Neural cell (in vitro differentiated cells): ENCODE results near the gene GAB4. TPM values are rescaled to one million over a fixed set of nuclear protein-coding genes. Genes with fewer than 3 reads are reported as not detected.

Experiments used
- H2AFZ ChIP-seq: fragments of 200-600, 300-800 bp; sonication (generic), shearing (Covaris generic); 2 replicates; pipeline ENCODE4 v1.6.0; 2014; ENCODE audit warnings: low read depth, mild to moderate bottlenecking, antibody characterized with exemption, low read length, moderate library complexity
- H3F3A ChIP-seq: fragments of 200-600 bp; shearing (Covaris generic); 2 replicates; pipeline ENCODE4 v1.6.1; 2016; ENCODE audit warnings: mild to moderate bottlenecking, moderate library complexity, mixed read lengths, antibody characterized with exemption, low read length; ENCODE audit not compliant: insufficient read depth, poor library complexity, severe bottlenecking
- H3K27ac ChIP-seq: fragments of 200-600, 300-800 bp; sonication (generic), shearing (Covaris generic); 2 replicates; pipeline ENCODE4 v1.5.1; 2014; ENCODE audit warnings: mild to moderate bottlenecking, low read length, moderate library complexity
- H3K27me3 ChIP-seq: fragments of 300-800, 200-600 bp; sonication (generic), shearing (Covaris generic); 2 replicates; pipeline ENCODE4 v1.6.0; 2014; ENCODE audit warnings: mild to moderate bottlenecking, low read depth, low read length, moderate library complexity; ENCODE audit not compliant: insufficient read depth
- H3K36me3 ChIP-seq: fragments of 300-800, 200-600 bp; sonication (generic), shearing (Covaris generic); 2 replicates; pipeline ENCODE4 v1.5.1; 2014; ENCODE audit warnings: mild to moderate bottlenecking, antibody characterized with exemption, low read length, moderate library complexity; ENCODE audit not compliant: insufficient read depth
- H3K4me2 ChIP-seq: fragments of 300-800, 200-600 bp; sonication (generic), shearing (Covaris generic); 2 replicates; pipeline ENCODE4 v1.6.0; 2014; ENCODE audit warnings: mild to moderate bottlenecking, low read length
- H3K4me3 ChIP-seq: fragments of 300-800, 200-600 bp; sonication (generic), shearing (Covaris generic); 2 replicates; pipeline ENCODE4 v1.5.1; 2014; ENCODE audit warnings: mild to moderate bottlenecking, low read length, moderate library complexity
- H3K79me2 ChIP-seq: fragments of 200-600 bp; shearing (Covaris generic); replicated peaks from 2 replicates; pipeline ENCODE4 v1.6.0; 2014; ENCODE audit warnings: mild to moderate bottlenecking, low read length, moderate library complexity; ENCODE audit not compliant: insufficient read depth
- H3K9ac ChIP-seq: fragments of 300-800, 200-600 bp; sonication (generic), shearing (Covaris generic); 2 replicates; pipeline ENCODE4 v1.6.1; 2016; ENCODE audit warnings: mild to moderate bottlenecking, low read length, mixed read lengths
- H3K9me2 ChIP-seq: fragments of 200-600 bp; shearing (Covaris generic); 2 replicates; pipeline ENCODE4 v1.6.1; 2016; ENCODE audit warnings: mild to moderate bottlenecking, low read length, mixed read lengths; ENCODE audit not compliant: insufficient read depth
- H3K9me3 ChIP-seq: fragments of 200-600, 300-800 bp; sonication (generic), shearing (Covaris generic); 2 replicates; pipeline ENCODE4 v1.6.1; 2016; ENCODE audit warnings: mild to moderate bottlenecking, mixed run types, low read length, moderate library complexity, mixed read lengths
- H4K20me1 ChIP-seq: fragments of 200-600 bp; shearing (Covaris generic); 2 replicates; pipeline ENCODE4 v1.6.1; 2016; ENCODE audit warnings: mild to moderate bottlenecking, mixed run types; ENCODE audit not compliant: insufficient read depth
- polyA plus RNA-seq: library from polyadenylated mRNA; depleted of rRNA; stranded (reverse); fragments of >200 nt; gene quantifications from 2 replicates; pipeline ENCODE4 v1.2.3, GENCODE V29; 2014
- TF ChIP-seq, protein P1 (sequence below): IDR thresholded peaks from 2 replicates; pipeline ENCODE4 v1.6.1; 2012; ENCODE audit warnings: borderline replicate concordance

GAB4 gene
- polyA plus RNA-seq, 1 donor from 2014 or later, result not detected

- no peaks in the 10 kb centered on the region for H3K9me2 ChIP-seq
- H2AFZ ChIP-seq, result no peak overlapping the region
- H3K9me3 ChIP-seq, result no peaks in the 10 kb centered on the region
- no peak overlapping the region for H3K9ac ChIP-seq
- H3K4me2 ChIP-seq, result no peak overlapping the region
- no peaks in the 10 kb centered on the region for H3K27me3 ChIP-seq
- no peaks in the 10 kb centered on the region for H4K20me1 ChIP-seq
- H3K4me3 ChIP-seq, result no peak overlapping the region
- H3K36me3 ChIP-seq, result no peaks in the 10 kb centered on the region
- TF ChIP-seq, protein P1, sequence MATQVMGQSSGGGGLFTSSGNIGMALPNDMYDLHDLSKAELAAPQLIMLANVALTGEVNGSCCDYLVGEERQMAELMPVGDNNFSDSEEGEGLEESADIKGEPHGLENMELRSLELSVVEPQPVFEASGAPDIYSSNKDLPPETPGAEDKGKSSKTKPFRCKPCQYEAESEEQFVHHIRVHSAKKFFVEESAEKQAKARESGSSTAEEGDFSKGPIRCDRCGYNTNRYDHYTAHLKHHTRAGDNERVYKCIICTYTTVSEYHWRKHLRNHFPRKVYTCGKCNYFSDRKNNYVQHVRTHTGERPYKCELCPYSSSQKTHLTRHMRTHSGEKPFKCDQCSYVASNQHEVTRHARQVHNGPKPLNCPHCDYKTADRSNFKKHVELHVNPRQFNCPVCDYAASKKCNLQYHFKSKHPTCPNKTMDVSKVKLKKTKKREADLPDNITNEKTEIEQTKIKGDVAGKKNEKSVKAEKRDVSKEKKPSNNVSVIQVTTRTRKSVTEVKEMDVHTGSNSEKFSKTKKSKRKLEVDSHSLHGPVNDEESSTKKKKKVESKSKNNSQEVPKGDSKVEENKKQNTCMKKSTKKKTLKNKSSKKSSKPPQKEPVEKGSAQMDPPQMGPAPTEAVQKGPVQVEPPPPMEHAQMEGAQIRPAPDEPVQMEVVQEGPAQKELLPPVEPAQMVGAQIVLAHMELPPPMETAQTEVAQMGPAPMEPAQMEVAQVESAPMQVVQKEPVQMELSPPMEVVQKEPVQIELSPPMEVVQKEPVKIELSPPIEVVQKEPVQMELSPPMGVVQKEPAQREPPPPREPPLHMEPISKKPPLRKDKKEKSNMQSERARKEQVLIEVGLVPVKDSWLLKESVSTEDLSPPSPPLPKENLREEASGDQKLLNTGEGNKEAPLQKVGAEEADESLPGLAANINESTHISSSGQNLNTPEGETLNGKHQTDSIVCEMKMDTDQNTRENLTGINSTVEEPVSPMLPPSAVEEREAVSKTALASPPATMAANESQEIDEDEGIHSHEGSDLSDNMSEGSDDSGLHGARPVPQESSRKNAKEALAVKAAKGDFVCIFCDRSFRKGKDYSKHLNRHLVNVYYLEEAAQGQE, result no peak
- no peak overlapping the region for H3K27ac ChIP-seq
- H3K79me2 ChIP-seq, result no peaks in the 10 kb centered on the region
- H3F3A ChIP-seq, result no peaks in the 10 kb centered on the region
Observed at GRCh38 chr22:16912281-16912680, 95.7 kb downstream of the GAB4 start.

Other genes starting within 250 kb of the GAB4 start
- not detected in 2 replicates for gene XKR3, start 182.8 kb downstream of the GAB4 start, polyA plus RNA-seq
- 0.08 and 0.52 TPM in 2 replicates for gene IL17RA, start 76.8 kb upstream of the GAB4 start, polyA plus RNA-seq
- gene TMEM121B, start 113.1 kb upstream of the GAB4 start, polyA plus RNA-seq, result 15.8 and 16.8 TPM in 2 replicates
- 91.3 and 95.3 TPM in 2 replicates for gene HDHD5, start 151.1 kb upstream of the GAB4 start, polyA plus RNA-seq
- 5.5 and 6.3 TPM in 2 replicates for gene ADA2, start 211.2 kb upstream of the GAB4 start, polyA plus RNA-seq